ENCODE measurements around the gene PLXDC2.

Gene PLXDC2

DNA sequence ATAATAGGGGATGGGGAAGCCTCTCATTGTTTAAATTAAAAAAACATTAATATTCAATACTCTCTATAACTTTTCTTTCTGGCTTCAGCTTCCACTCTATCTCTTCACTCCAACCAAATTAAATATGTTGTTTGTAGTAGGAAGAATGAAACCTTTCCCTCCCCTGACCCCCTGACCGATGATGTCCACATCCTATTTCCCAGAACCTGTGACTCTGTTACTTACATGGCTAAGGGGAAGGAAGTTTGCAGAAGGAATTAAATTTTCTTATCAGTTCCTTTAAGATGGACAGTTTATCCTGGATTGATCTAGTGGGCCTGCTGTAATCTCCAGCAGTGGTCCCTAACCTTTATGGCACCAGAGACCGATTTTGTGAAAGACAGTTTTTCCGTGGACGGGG, 130.0 kb downstream of the PLXDC2 start:
- DNase-seq: no peak

DNA sequence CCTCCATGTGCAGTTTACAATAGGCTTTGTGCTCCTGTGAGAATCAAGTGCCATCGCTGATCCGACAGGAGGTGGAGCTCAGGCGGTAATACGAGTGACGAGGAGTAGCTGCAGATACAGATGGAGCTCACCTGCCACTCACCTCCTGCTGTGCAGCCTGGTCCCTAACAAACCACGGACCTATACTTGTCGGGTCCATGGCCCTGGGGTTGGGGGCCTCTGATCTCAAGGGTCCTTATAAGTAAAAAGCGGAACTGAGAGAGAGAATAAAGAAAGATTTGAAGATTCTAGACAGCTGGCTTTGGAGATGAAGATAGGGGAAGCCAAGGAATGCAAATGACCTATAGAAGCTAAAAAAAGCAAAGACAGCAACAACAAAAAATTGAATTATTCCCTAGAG, 130.6 kb downstream of the PLXDC2 start:
- no peak for DNase-seq

DNA sequence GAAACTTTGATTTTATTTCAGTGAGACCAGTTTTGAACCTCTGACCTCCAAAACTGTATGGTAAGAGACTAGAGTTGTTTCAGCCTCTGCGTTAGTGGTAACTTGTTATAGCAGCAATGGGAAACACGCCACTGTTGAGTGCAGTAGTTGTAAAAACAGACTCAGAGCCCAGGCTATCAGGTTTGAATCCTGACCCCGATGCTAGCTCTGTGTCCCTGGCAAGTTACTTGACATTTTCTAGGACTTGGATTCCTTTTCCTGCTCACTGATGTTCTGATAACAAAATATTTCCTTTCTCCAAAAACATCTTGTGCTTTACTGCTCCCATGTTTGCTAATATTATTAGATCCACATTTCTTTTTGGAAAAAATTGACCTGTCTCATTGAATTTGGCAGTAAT, 131.0 kb downstream of the PLXDC2 start:
- no peak for DNase-seq

DNA sequence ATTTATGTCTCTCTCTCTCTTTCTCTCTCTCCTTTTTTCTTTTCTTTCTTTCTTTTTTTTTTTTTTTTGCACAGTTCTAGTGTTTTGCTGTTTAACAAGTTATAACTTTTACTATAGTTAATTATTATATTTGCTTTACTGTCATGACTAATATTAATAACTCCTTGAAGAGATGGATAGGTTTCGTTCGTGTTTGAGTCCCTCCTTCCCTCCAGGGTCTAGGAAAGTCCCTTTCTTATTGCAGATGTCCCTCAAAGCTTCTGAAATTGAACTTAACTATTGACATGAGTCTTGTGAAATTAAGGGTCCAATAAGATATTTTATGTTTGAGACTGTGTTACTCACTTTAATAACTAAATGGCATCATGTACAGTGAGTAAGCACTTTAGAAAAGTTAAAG, 131.4 kb downstream of the PLXDC2 start:
- no peak for DNase-seq

DNA sequence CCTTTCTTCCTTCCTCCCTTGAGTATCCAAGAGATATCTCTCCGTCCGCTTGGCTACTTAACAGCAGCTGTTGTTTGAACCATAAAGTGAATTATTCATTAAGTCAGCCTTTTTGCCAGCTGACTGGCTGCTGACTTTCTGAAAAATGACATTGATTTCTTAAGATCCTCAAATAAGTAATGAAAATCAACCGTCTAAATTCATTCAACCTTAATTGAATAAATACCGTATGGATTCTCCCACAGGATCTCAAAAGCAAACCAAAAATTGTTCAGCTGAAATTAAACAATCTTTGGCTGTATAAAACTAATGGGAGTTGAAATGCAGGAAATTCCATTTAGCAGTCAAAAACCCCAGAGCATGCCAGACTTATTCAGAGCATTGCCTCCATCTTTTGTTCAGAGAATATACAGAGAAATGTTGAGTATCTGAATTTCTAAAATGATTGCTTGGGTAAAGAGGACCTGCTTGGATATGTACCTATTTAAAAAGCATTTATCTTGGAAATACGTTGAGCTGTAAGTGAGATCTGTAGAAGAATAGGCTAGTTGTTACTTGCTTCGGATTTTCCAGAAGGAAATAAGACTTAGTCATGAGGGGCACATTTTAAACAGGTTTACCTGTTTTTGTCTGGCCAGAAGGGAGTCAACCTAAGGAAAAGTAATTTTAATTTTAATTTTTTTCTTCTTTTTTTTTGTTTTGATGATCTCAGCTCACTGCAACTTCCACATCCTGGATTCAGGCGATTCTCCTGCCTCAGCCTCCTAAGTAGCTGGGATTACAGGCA, 136.2 kb downstream of the PLXDC2 start:
- no peak for DNase-seq

DNA sequence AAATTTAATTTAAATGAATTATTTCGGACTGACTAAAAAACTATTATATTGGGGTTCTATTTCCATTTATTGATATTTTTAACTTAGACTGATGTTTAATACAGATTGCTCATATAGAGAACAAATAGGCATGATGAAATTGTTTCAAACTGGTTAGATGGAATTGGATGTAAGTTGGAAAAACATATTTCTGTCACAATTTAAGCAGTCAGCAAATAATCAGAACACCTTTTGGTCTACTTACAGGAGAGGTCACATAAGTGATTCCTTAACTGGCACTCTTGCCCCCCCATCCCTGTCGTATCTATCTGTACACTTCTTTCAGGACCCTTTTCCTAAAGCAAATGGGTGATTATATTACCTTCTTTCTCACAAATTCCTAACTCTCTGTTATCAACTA, 138.4 kb downstream of the PLXDC2 start:
- DNase-seq: no peak

DNA sequence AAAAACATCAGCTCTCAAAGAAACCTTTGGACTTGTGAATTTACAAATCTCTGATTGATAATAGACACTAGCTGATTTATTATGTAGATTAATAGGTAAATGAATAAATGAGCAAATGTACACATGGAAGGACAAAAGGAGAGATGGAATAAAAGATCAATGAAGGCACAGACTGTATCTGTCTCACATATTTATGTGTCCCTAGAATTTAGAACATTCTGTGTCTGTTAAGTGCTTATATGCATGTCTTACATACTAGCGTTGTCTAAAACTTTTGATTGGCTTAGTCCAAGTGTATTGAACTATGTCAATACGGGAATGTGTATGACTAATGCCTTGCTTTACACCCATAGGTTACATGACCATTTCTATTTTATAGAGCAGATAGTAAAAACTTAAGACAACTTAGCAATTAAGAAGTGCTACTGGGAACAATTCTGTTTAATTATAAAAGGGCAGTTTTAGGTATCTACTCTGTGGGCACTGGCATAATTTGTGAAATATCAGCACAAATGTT, 140.3 kb downstream of the PLXDC2 start:
- no peak for DNase-seq

DNA sequence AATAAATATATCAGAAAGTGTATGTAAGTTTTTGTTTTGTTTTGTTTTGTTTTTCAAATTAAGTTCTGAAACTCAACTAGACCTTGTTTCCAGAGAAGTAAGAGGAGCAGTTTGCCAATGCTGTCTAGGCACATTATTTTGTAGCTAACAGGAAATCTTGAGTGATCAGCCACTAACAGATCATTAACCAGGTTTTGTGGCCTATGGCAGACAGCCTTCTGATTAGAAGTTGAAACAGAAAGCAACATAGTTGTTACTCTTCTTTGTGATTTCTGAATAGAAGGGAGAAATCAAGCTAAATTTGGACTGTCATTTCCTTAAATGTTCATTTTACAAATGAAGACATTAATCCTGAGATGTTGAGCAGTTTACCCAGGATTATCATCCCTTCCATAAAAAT, 142.6 kb downstream of the PLXDC2 start:
- no peak for DNase-seq

DNA sequence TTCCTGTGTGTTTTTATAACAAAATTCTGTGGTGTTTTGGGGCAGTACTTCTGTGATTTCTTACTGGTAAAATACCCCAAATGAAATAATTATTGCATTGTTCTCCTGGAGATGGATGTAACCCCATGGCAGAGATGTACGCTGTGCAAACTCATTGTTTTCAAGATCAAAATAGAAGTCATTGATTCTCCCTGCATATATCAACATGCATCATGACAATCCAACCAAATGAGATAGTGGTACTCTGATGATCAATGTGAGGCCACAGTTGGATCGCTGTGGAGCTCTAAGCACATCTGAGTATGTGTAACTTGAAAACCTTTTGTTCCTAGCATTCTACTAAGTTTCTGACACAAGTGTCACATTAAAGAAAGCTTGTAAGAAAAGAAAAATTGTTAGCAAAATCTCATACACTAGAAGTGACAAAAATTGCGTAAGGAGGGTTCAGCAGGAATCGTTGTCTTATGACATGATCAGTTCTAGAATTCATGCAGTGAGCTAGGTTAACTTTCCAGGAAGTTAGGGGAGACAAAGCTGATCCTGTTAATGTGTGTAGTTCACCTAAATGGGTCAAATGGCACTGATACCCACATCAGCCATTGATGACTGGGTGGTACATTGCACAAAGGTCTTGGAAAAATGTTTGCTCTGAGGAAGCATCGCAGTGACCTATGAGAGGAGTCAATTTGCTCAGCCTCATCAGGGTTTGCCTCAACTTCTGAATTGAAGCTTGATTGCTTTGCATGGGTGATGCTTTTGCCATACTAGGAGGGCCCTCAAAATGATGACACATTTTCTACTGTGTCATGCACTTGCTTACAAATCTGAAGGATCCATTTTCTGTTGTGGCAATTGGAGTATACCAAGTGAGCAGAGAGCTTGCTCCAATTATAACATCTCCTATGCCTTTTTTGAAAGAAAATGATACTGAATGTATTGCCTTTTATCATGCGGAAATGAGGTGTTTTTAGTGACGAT, 145.1 kb downstream of the PLXDC2 start:
- DNase-seq: no peak

DNA sequence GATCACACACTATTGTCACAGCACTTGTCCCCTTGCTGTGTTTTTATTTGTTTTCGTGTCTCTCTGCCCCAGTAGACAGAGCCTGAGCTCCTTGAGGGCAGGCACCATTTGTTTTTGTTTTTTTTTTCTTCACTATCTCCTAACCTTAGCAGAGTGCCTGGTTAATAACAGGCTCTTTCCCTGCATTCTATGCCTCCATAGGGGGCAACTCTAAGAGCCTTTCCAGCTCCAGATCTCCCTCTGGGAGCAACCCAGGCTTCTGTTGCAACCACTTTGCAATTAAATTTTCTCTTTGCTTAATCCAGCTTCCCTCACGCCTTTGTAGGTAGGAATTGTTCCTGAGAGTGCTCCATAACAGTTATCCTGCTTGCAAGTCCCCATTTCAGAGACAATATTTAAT, 148.4 kb downstream of the PLXDC2 start:
- DNase-seq: no peak

DNA sequence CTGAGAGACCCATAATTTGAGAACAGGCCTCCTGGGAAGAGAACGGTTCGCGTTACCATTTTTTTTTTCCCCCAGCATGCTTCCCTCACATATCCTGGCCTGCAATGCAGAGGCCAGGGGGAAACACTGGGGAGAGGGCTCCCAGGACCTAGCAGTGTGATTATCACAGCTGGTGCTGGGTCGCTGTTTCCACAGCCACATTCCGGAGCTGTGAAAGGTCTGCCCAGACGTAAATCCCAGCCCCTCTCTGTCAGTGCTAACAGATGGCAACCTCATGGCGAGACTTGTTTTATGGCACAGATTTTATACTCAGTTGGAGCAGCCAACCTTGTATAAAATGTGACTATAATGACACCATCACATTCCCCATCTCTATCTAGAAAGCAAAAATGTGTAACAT, 150.5 kb downstream of the PLXDC2 start:
- no peak for DNase-seq

DNA sequence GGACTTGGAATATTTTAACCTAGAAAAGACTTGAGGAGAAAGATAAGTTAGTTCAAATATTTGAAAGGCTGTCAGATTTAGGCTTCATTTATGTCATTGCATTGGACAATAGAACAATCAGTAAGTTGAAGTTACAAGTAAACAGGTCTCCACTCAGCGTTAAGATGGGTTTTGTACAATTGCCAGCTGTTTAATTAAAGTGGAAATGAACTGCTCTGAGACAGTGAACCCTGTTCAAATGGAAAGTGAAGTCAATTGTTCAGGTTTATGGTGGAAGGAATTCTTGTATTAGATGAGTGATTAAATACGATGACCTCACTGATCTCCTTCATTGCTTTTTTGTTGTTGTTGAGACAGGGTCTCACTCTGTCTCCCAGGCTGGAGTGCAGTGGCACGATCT, 151.7 kb downstream of the PLXDC2 start:
- no peak for DNase-seq

DNA sequence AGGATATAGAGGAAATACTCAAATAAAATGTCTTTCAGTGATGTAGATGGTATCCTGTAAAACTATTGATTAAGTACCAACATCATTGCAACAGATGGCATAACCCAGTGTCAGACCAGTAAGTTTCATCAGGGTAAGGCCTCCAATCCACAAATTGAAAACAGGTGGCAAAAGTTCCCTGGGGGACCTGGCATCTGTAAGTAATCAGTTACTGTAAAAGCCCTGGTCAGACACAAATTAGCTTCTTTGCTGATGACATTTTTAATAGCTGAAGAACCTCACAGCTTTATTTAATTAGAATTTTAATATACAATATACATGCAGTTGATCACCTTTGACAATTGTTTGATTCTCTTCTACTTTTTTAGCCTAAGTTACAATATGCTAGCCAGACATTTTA, 152.5 kb downstream of the PLXDC2 start:
- no peak for DNase-seq

DNA sequence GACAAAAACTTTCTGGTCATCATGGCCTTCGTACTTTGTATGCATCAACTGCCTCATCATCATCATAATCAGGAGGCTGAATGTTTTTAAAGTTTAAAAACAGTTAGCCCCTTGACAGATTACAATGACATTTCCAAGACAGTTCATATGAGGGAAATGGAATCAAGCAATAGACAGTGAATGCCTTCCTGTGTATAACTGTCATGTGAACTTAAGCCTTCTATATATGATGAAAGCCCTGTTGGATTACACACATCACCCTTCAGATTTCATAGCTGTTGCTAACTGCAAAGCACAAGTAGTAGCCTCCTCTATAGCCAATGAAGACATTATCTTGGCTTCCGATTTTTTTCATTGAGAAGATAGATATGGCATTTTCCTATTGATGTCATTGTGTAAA, 154.0 kb downstream of the PLXDC2 start:
- DNase-seq: no peak

DNA sequence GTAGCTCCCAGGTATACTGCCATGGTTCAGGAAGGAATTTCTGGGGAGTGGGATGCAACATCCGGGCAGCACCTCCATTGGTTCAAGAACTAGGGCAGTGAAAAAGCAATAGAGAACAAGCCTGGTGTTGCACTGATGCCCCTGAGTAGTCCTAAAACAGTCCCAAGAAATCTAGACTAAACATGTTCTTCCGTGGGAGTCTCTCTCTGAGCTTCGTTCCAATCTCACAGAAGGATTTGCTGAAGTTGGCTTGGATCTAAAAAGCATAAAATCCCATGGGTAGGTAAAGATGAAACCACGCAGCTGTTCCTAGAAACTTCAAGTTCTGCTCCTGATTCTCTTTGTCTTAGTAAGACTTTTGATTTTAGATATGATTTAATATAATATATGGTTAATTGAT, 154.5 kb downstream of the PLXDC2 start:
- DNase-seq: no peak

DNA sequence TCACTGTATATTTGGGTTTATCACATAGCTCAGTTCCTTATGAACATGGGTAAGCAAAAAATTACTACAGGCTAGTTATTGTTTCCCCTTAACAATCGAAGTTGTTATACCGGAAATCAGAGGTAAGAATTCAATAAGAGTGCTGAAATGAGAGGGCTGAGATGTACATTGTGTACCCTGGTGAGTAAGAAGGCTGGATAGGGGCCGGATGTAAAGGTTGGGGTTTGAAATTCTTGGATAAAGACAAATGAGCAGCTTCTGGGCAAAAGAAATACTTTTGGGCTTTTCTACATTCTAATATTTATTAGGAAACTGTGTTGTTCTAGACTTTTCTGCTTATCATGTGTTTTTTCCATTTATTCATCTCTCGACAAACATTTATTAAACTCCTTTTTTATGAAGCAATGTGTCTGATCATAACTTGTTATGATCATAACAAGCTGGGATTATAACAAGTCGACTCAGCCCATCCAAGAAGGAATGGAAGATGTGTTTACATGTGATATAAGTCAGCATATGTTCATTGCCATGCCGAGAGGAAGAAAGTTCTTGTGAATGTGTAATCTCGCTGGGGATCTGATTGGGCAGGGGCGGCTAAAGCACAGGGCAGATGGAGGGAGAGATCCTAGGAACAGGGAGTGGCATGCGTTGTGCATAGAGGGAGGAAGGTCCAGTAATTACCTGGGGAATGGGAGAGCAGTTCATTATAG, 155.3 kb downstream of the PLXDC2 start:
- no peak for DNase-seq

DNA sequence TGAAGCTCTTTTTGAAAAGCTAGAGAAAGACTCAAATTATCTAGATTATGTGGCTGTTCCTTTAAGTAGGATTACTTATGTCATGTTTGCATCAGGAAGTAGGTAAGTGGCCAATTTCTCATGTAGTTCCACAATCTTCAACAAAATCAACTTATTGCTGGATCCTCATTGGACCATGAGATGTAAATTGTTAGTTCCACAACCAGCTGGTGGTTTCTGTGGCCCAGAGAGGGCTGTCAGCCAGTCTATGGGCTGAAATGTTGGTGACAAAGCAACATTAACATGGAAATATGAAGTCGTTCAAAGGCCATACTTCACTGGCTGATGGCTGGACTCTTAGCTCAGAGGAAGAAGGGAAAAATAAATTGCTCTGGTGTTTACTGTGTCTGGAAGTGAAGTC, 157.9 kb downstream of the PLXDC2 start:
- DNase-seq: no peak

DNA sequence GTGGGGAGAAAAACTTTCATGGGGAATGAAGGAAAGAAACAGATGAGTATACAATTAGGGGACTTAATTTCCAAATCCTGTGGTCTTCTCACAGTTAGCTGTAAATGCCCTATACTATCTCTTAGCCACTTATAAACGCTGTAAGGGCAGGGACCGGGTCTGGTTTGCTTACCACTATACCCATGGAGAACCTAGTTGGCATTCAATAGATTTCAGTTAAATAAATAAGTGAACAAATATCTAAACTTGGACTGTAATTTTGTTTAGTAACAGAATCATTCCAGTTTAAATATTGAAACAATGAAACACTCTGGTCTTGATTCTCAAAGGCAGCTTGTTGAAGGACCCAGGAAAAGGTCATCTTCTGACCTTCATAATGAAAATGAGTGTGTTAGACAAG, 158.3 kb downstream of the PLXDC2 start:
- DNase-seq: no peak

DNA sequence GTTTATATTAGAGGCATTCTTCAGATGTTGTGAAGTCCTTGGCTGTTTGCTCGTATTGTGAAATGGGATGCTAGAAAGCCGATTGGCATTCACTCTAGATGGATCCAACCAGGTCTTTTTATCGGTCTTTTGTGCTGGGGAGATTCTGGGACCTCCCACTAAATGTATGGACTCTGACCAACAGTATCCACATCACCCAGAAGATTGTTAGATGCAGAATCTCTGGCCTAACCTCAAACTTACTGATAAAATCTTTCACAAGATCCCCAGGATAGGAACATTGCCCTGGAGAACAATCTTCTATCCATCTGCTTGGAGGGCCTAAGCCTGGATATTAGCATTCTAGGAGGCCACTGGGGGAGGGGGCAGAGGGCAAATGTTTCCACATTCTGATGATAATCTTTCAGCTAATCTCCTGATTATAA, 160.9 kb downstream of the PLXDC2 start:
- no peak for DNase-seq

DNA sequence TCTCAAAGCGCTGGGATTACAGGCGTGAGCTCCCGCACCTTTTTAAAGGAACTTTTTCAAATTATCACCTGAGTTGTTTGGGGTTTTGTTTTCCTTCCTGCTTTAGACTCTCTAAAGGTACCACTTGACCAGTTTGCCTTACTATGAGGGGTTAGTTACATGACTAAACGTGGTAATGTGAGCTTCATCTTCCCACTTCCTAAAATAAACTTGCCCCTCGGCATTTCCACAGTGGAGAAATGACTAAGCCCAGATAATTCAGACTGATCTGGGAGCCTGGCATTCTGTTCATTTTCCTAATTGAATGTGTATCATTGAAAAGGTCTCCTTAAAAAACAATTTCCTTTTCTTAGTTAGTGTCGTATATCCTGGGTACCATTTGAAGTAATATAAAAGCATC, 163.4 kb downstream of the PLXDC2 start:
- DNase-seq: no peak

DNA sequence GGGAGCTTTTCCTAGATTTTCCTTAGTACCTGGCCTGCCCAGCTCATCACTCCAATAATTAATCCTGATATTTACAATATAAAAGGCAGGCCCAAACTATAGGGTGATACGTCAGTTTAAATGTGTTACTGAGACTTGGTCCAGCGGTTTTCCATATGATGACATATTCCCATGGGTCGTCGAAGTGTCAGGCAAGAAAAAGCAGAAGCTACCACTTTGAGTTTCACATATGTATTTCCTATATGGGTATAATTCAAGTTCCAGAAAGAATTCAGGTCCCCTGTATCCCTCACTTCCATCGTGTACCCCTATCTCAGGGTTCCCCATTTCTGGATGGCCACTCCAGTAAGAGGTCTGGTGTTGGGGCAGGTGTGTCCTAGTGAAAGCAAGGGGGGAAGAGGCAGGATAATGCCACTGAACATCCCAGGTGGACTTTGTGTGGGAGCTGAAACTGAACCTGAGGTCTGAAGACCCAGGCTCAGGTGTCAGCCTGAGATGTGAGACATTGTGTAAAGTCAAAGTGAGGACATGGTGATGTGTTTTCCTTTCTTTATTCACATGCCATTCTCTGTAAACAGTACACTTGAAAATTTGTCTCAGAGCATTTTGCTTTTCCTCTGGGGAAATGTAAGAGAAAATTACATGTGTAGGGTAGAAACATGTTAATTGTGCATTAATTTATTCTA, 167.8 kb downstream of the PLXDC2 start:
- no peak for DNase-seq

DNA sequence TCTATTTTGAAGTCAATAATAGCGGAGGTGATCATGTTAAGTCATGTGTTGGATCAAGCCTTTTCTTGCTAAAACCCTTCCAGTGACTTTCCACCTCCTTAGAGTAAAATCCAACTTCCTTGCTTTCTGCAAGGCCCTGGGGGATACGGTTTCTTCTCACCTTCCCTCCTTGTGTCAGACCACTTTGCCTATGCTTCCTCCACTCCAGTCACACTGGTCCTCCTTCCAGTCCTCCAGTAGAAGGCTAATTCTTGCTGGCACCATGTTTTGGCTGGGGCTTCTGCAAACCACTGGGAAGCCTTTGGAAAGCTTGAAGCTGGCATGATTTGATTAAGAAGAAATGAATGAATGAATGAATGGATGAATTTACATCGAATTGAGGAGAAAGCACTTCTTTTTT, 169.5 kb downstream of the PLXDC2 start:
- no peak for DNase-seq

DNA sequence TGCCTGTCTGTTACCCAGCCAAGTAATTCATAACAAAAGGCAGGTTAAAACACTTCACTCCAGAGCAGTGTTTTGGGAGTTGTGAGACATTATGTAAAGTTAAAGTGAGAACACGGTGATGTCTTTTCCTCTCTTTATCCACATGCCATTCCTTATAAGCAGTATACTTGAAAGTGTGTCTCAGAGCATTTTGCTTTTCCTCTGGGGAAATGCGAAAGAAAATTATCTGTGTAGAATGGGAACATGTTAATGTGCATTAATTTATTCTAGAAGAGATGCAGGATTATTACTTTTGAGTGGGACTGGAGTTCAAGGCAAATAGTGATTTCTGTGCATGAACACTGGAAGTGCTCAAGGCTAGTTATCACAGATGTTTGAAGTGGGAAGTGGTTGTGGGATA, 170.4 kb downstream of the PLXDC2 start:
- no peak for DNase-seq

Data from activated CD4-positive, alpha-beta T cell treated with anti-CD3 and anti-CD28 coated beads, Interleukin-2, Interleukin-6, amounts not matched to agents 100 ng/mL and 50 ng/mL, durations not matched to agents 16 hours and 8 hours (primary cell).